ENCODE measurements around the gene ATXN2L.
"Not testable (repeated sequence)": the region's sequence is repeated elsewhere in the genome, so short reads cannot be mapped to it uniquely, and the experiment has no call there.

Gene ATXN2L

GRCh38 chr16:28865722-28866453 lies 43.1 kb downstream of the ATXN2L start:
- no peak overlapping the region for H3K4me3 ChIP-seq (ENCODE audit: low read length)
- no peak for DNase-seq (ENCODE audit: low read depth, low spot score)

GRCh38 chr16:28866454-28866804 lies 43.6 kb downstream of the ATXN2L start:
- no peak for DNase-seq (ENCODE audit: low read depth, low spot score)
- no peak overlapping the region for H3K4me3 ChIP-seq (ENCODE audit: low read length)

GRCh38 chr16:28867241-28867640 lies 44.4 kb downstream of the ATXN2L start:
- no peak overlapping the region for H3K4me3 ChIP-seq (ENCODE audit: low read length)
- DNase-seq (ENCODE audit: low read depth, low spot score), result no peak

GRCh38 chr16:28867646-28868045 lies 44.8 kb downstream of the ATXN2L start:
- not testable (repeated sequence) for DNase-seq (ENCODE audit: low read depth, low spot score)

GRCh38 chr16:28869201-28869600 lies 46.4 kb downstream of the ATXN2L start:
- DNase-seq (ENCODE audit: low read depth, low spot score), result no peak
- H3K4me3 ChIP-seq (ENCODE audit: low read length), result no peak overlapping the region

More at GRCh38 chr16:28867646-28868045, 44.8 kb downstream of the ATXN2L start:
- not testable (repeated sequence) for H3K4me3 ChIP-seq (ENCODE audit: low read length)

- no peak overlapping the region for H3K4me3 ChIP-seq (ENCODE audit: low read length)
- no peak for DNase-seq (ENCODE audit: low read depth, low spot score)
These were observed 50.2 kb downstream of the ATXN2L start for GRCh38 chr16:28872952-28873351.

- DNase-seq (ENCODE audit: low read depth, low spot score), result no peak
These were observed 50.9 kb downstream of the ATXN2L start for GRCh38 chr16:28873543-28874201.

GRCh38 chr16:28874406-28874805 lies 51.6 kb downstream of the ATXN2L start:
- no peak overlapping the region for H3K4me3 ChIP-seq (ENCODE audit: low read length)
- DNase-seq (ENCODE audit: low read depth, low spot score), result no peak

More at GRCh38 chr16:28873543-28874201, 50.9 kb downstream of the ATXN2L start:
- no peak overlapping the region for H3K4me3 ChIP-seq (ENCODE audit: low read length)

- DNase-seq (ENCODE audit: low read depth, low spot score), result no peak
- H3K4me3 ChIP-seq (ENCODE audit: low read length), result no peak overlapping the region
These were observed 52.6 kb downstream of the ATXN2L start for GRCh38 chr16:28875134-28876018.

GRCh38 chr16:28876019-28876659 lies 53.3 kb downstream of the ATXN2L start:
- DNase-seq (ENCODE audit: low read depth, low spot score), result no peak
- no peak overlapping the region for H3K4me3 ChIP-seq (ENCODE audit: low read length)

- DNase-seq (ENCODE audit: low read depth, low spot score), result no peak
- H3K4me3 ChIP-seq (ENCODE audit: low read length), result no peak overlapping the region
These were observed 54.3 kb downstream of the ATXN2L start for GRCh38 chr16:28876973-28877654.

- DNase-seq (ENCODE audit: low read depth, low spot score), result no peak
- no peak overlapping the region for H3K4me3 ChIP-seq (ENCODE audit: low read length)
These were observed 54.8 kb downstream of the ATXN2L start for GRCh38 chr16:28877655-28878000.

GRCh38 chr16:28878083-28878926 lies 55.5 kb downstream of the ATXN2L start, which contains the start of gene ATP2A1:
Gene ATP2A1 (plus strand): TSS chr16:28878488. CDS start chr16:28878672, 184 bp downstream.
- DNase-seq (ENCODE audit: low read depth, low spot score), result no peak
- H3K4me3 ChIP-seq (ENCODE audit: low read length), result peak within 1 kb of the TSS; percentile 84

GRCh38 chr16:28879261-28879840 lies 56.6 kb downstream of the ATXN2L start:
- DNase-seq (ENCODE audit: low read depth, low spot score), result no peak
- H3K4me3 ChIP-seq (ENCODE audit: low read length), result peak overlapping the region; percentile 84

- H3K4me3 ChIP-seq (ENCODE audit: low read length), result peak overlapping the region; percentile 84
- DNase-seq (ENCODE audit: low read depth, low spot score), result peak; percentile 80
These were observed 57.2 kb downstream of the ATXN2L start for GRCh38 chr16:28879841-28880588.

- DNase-seq (ENCODE audit: low read depth, low spot score), result no peak
- no peak overlapping the region for H3K4me3 ChIP-seq (ENCODE audit: low read length)
These were observed 57.8 kb downstream of the ATXN2L start for GRCh38 chr16:28880589-28880915.

GRCh38 chr16:28880955-28881354 lies 58.2 kb downstream of the ATXN2L start:
- DNase-seq (ENCODE audit: low read depth, low spot score), result no peak
- H3K4me3 ChIP-seq (ENCODE audit: low read length), result no peak overlapping the region
